GM18867 (cell line): ENCODE measurements around the gene TLE4.

Source experiments
- ATAC-seq: cut with Tn5 transposase; IDR thresholded peaks from one replicate; pipeline ENCODE4 v1.9.1; 2021; ENCODE audit warnings: mild to moderate bottlenecking, moderate library complexity; ENCODE audit not compliant: unreplicated experiment

Gene TLE4

GRCh38 chr9:79570448-79571308 lies 1.1 kb upstream of the TLE4 start:
- no peak for ATAC-seq

- ATAC-seq = no peak
These were observed 355 bp downstream of the TLE4 start for GRCh38 chr9:79572032-79572607.

GRCh38 chr9:79572608-79573411 lies 1.0 kb downstream of the TLE4 start:
- peak; percentile 5 for ATAC-seq

- ATAC-seq = no peak
These were observed 1.7 kb downstream of the TLE4 start for GRCh38 chr9:79573412-79573923.

GRCh38 chr9:79574136-79574535 lies 2.4 kb downstream of the TLE4 start:
- no peak for ATAC-seq

GRCh38 chr9:79574781-79575180 lies 3.0 kb downstream of the TLE4 start:
- no peak for ATAC-seq

- no peak for ATAC-seq
These were observed 3.8 kb downstream of the TLE4 start for GRCh38 chr9:79575547-79575946.

- no peak for ATAC-seq
These were observed 6.4 kb downstream of the TLE4 start for GRCh38 chr9:79577969-79578723.

GRCh38 chr9:79578891-79579290 lies 7.1 kb downstream of the TLE4 start:
- ATAC-seq = no peak

- ATAC-seq = no peak
These were observed 7.9 kb downstream of the TLE4 start for GRCh38 chr9:79579624-79580023.

GRCh38 chr9:79580055-79580454 lies 8.3 kb downstream of the TLE4 start:
- ATAC-seq = no peak

- ATAC-seq = no peak
These were observed 9.6 kb downstream of the TLE4 start for GRCh38 chr9:79581388-79581787.

GRCh38 chr9:79581794-79582193 lies 10.0 kb downstream of the TLE4 start:
- no peak for ATAC-seq

- ATAC-seq = no peak
These were observed 12.3 kb downstream of the TLE4 start for GRCh38 chr9:79583952-79584654.

GRCh38 chr9:79584655-79584982 lies 12.9 kb downstream of the TLE4 start:
- ATAC-seq = no peak

- no peak for ATAC-seq
These were observed 16.9 kb downstream of the TLE4 start for GRCh38 chr9:79588488-79589223.

GRCh38 chr9:79591458-79591857 lies 19.7 kb downstream of the TLE4 start:
- ATAC-seq = no peak

- ATAC-seq = no peak
These were observed 21.1 kb downstream of the TLE4 start for GRCh38 chr9:79592726-79593493.
